Lower leg skin (tissue), 3 donors: ENCODE data around the gene KRT27.

ENCODE experiments used
- CTCF ChIP-seq, 3 donors: fragments of 450-650 bp; IDR thresholded peaks; one replicate each; pipeline ENCODE4 v1.5.1; 2016; ENCODE audit warnings: antibody characterized with exemption in 3 of 3, mild to moderate bottlenecking in 3 of 3, moderate library complexity in 2 of 3
- POLR2A ChIP-seq, 2 donors: fragments of 450-650 bp; IDR thresholded peaks; one replicate each; pipeline ENCODE4 v1.6.1; 2016 to 2017; ENCODE audit warnings: antibody characterized with exemption in 2 of 2, mild to moderate bottlenecking in 1 of 2, moderate library complexity in 1 of 2

- TF ChIP-seq CTCF (IDR thresholded peaks at IDR 0.05): no peak
- TF ChIP-seq POLR2A (IDR thresholded peaks at IDR 0.05): no peak
Observed at GRCh38 chr17:40775945-40776344, 6.4 kb downstream of the KRT27 start.
